Stomach (tissue), 4 donors: ENCODE results near the gene SCARB1.

Source experiments
- CTCF ChIP-seq, 7 experiments: fragments of 450-650 bp in 4 of 7; fragments of 200-600 bp in 3 of 7; sonication (generic) in 3 of 7; IDR thresholded peaks; one replicate each; pipeline ENCODE4 v1.5.1; 2016 to 2019; ENCODE audit warnings: antibody characterized with exemption in 7 of 7, control low read depth in 2 of 7, mild to moderate bottlenecking in 1 of 7
- EP300 ChIP-seq: sonication (generic); formaldehyde crosslinking; IDR thresholded peaks from one replicate; pipeline ENCODE4 v1.6.1; 2017; ENCODE audit warnings: antibody characterized with exemption
- POLR2A ChIP-seq, 4 donors: fragments of 450-650 bp; IDR thresholded peaks; one replicate each; pipeline ENCODE4 v1.6.1; 2016; ENCODE audit warnings: antibody characterized with exemption in 4 of 4, control low read depth in 2 of 4, mild to moderate bottlenecking in 1 of 4, moderate library complexity in 1 of 4
- POLR2AphosphoS5 ChIP-seq, 3 donors: sonication (generic); formaldehyde crosslinking; IDR thresholded peaks; one replicate each; pipeline ENCODE4 v1.6.1; 2016; ENCODE audit warnings: antibody characterized with exemption in 3 of 3

- TF ChIP-seq CTCF (IDR thresholded peaks at IDR 0.05) = no peak
- no peak for TF ChIP-seq POLR2A (IDR thresholded peaks at IDR 0.05)
- no peak for TF ChIP-seq POLR2AphosphoS5 (IDR thresholded peaks at IDR 0.05)
- no peak for TF ChIP-seq EP300
Measured at GRCh38 chr12:124758266-124759220, 105.1 kb downstream of the SCARB1 start.
